ENCODE results near the gene CUEDC2.

The CUEDC2 gene

DNA sequence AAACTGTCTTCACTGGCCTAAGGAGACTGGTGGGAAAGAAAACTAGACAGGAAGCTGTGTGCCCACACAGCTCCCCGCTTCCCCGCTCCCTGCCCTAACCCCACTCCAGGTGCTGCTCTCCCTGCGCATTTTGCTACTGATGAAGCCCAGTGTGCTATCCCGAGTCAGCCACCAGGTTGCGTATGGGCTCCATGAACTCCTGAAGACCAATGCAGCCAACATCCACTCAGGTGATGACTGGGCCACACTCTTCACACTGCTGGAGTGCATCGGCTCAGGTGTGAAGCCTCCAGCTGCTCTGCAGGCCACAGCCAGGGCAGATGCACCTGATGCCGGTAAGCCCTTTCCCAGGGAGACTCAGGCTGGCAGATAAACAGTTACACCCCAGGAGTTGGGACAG, 57.1 kb downstream of the CUEDC2 start:
- no peaks in the 10 kb centered on the region for H3K4me1 Mint-ChIP-seq
- no peak for DNase-seq
- no peak overlapping the region for H3K27ac Mint-ChIP-seq
- H3K4me3 Mint-ChIP-seq, result no peak overlapping the region
- H3K27me3 Mint-ChIP-seq (ENCODE audit: low read depth, poor library complexity), result no peaks in the 10 kb centered on the region
- TF ChIP-seq, protein P1, sequence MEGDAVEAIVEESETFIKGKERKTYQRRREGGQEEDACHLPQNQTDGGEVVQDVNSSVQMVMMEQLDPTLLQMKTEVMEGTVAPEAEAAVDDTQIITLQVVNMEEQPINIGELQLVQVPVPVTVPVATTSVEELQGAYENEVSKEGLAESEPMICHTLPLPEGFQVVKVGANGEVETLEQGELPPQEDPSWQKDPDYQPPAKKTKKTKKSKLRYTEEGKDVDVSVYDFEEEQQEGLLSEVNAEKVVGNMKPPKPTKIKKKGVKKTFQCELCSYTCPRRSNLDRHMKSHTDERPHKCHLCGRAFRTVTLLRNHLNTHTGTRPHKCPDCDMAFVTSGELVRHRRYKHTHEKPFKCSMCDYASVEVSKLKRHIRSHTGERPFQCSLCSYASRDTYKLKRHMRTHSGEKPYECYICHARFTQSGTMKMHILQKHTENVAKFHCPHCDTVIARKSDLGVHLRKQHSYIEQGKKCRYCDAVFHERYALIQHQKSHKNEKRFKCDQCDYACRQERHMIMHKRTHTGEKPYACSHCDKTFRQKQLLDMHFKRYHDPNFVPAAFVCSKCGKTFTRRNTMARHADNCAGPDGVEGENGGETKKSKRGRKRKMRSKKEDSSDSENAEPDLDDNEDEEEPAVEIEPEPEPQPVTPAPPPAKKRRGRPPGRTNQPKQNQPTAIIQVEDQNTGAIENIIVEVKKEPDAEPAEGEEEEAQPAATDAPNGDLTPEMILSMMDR (IDR thresholded peaks at IDR 0.05), result no peak
- H3K9me3 Mint-ChIP-seq, result no peaks in the 10 kb centered on the region
- H3K36me3 Mint-ChIP-seq (ENCODE audit: low read depth), result peaks cover 52% of the 10 kb centered on the region
